ENCODE results near the gene DSG3.

DNA sequence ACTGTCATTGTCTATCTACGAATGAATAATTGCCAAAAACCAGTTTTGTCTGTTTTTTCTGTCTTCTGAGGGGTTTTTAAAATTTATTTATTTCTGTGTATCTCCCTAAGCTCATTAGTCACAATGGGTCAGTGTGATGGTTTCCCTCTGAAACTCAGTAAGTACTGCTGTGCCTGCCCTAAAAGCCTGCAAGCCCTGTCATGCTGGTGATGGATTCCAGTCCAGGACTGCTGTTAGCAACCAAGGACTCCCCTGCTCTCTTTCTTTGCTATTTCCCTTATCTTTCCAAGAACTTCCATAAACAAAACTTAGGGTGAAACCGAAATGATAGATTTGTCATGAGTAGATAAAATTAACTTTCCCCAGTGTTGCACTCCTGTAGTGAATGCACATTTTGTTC lies 38.6 kb downstream of the DSG3 start:
- TF ChIP-seq POLR2AphosphoS5 (IDR thresholded peaks at IDR 0.05; ENCODE audit: low read depth, low read length) (no peak), FOXP2 (optimal IDR thresholded peaks at IDR 0.05; ENCODE audit: borderline replicate concordance, extremely low read depth, extremely low read length, insufficient read depth) (no peak), TAF1 (IDR thresholded peaks at IDR 0.05; ENCODE audit: borderline replicate concordance, insufficient read depth, low read length) (no peak)
- TF ChIP-seq, protein P1, sequence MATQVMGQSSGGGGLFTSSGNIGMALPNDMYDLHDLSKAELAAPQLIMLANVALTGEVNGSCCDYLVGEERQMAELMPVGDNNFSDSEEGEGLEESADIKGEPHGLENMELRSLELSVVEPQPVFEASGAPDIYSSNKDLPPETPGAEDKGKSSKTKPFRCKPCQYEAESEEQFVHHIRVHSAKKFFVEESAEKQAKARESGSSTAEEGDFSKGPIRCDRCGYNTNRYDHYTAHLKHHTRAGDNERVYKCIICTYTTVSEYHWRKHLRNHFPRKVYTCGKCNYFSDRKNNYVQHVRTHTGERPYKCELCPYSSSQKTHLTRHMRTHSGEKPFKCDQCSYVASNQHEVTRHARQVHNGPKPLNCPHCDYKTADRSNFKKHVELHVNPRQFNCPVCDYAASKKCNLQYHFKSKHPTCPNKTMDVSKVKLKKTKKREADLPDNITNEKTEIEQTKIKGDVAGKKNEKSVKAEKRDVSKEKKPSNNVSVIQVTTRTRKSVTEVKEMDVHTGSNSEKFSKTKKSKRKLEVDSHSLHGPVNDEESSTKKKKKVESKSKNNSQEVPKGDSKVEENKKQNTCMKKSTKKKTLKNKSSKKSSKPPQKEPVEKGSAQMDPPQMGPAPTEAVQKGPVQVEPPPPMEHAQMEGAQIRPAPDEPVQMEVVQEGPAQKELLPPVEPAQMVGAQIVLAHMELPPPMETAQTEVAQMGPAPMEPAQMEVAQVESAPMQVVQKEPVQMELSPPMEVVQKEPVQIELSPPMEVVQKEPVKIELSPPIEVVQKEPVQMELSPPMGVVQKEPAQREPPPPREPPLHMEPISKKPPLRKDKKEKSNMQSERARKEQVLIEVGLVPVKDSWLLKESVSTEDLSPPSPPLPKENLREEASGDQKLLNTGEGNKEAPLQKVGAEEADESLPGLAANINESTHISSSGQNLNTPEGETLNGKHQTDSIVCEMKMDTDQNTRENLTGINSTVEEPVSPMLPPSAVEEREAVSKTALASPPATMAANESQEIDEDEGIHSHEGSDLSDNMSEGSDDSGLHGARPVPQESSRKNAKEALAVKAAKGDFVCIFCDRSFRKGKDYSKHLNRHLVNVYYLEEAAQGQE (IDR thresholded peaks at IDR 0.05; ENCODE audit: insufficient read depth in 1 of 2, low read depth in 2 of 2, low read length in 2 of 2): no peak

Data from PFSK-1 (cell line).